Uterus (tissue), 2 donors: Measurements from ENCODE around the gene TMEM242.

Source experiments
- POLR2A ChIP-seq, 2 donors: fragments of 450-650 bp; IDR thresholded peaks; one replicate each; pipeline ENCODE4 v1.6.1; 2016; ENCODE audit warnings: antibody characterized with exemption in 2 of 2, mild to moderate bottlenecking in 1 of 2, moderate library complexity in 1 of 2
- TF ChIP-seq, protein P1 (sequence below), 4 experiments: fragments of 200-600 bp in 2 of 4; fragments of 450-650 bp in 2 of 4; sonication (generic) in 2 of 4; IDR thresholded peaks; one replicate each; pipeline ENCODE4 v1.5.1; 2016 to 2019; ENCODE audit warnings: antibody characterized with exemption in 4 of 4, mild to moderate bottlenecking in 2 of 4, moderate library complexity in 1 of 4

DNA sequence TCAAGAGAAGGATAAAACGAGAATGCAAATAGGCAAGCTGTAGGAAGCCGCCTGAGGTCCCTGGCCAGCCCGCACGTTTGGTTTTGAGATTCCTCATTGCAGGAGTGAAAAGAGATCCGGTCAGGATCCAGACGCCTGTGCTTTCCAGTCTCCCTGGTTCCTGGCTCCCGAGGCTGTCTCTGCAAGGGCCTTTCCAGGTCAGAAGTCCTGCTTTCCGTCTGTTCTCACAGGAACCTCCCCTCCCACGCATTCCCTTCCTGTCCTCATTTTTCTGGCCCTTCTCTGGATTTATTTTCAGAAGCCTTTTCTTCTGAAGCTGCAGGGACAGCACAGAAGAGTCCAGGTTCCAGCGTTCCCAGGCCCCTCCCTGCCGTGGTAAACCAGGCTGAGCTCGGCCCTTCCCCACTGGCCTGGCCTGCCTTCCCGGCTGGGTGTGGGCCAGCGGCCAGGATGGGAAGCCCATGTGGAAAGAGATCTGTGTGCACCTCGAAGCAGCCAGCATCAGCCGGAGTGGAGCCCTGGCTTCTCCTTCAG lies 54.0 kb downstream of the TMEM242 start:
- TF ChIP-seq, protein P1, sequence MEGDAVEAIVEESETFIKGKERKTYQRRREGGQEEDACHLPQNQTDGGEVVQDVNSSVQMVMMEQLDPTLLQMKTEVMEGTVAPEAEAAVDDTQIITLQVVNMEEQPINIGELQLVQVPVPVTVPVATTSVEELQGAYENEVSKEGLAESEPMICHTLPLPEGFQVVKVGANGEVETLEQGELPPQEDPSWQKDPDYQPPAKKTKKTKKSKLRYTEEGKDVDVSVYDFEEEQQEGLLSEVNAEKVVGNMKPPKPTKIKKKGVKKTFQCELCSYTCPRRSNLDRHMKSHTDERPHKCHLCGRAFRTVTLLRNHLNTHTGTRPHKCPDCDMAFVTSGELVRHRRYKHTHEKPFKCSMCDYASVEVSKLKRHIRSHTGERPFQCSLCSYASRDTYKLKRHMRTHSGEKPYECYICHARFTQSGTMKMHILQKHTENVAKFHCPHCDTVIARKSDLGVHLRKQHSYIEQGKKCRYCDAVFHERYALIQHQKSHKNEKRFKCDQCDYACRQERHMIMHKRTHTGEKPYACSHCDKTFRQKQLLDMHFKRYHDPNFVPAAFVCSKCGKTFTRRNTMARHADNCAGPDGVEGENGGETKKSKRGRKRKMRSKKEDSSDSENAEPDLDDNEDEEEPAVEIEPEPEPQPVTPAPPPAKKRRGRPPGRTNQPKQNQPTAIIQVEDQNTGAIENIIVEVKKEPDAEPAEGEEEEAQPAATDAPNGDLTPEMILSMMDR (IDR thresholded peaks at IDR 0.05): peak in 1 of 4 experiments; percentile 5
- no peak for TF ChIP-seq POLR2A (IDR thresholded peaks at IDR 0.05)
